Measurements from ENCODE around the gene GPR143. TPM values are rescaled to one million over a fixed set of nuclear protein-coding genes. Genes with fewer than 3 reads are reported as not detected.

The GPR143 gene
- total and polyA plus RNA-seq, 3 donors from 2014 or later, result 1.7 to 2.7 (median 2.5) TPM

DNA sequence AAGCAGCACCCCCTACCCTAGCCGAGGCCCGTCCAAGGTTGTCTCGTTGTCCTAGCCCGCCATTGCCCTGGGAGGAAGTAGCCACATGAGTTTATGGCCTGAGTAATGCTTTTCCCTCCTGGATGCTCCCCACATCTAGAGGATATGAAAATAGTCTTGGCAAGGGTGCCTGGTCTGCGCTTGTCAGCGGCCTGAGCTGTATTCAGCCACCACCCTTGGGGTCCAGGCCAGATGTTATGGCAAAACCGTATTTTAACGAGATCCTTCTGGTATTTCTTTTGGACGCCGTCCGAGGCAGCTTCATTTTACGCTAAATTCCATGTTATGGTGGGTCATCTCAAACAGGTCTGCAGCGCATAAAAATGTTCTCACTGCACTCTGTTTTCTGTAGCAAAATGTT is 89.3 kb downstream of the GPR143 start:
- no peak for DNase-seq
- TF ChIP-seq, protein P1, sequence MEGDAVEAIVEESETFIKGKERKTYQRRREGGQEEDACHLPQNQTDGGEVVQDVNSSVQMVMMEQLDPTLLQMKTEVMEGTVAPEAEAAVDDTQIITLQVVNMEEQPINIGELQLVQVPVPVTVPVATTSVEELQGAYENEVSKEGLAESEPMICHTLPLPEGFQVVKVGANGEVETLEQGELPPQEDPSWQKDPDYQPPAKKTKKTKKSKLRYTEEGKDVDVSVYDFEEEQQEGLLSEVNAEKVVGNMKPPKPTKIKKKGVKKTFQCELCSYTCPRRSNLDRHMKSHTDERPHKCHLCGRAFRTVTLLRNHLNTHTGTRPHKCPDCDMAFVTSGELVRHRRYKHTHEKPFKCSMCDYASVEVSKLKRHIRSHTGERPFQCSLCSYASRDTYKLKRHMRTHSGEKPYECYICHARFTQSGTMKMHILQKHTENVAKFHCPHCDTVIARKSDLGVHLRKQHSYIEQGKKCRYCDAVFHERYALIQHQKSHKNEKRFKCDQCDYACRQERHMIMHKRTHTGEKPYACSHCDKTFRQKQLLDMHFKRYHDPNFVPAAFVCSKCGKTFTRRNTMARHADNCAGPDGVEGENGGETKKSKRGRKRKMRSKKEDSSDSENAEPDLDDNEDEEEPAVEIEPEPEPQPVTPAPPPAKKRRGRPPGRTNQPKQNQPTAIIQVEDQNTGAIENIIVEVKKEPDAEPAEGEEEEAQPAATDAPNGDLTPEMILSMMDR (IDR thresholded peaks at IDR 0.05), result no peak
- TF ChIP-seq POLR2A (IDR thresholded peaks at IDR 0.05), result no peak
- no peak overlapping the region for H3K27ac ChIP-seq

More for the DNA sequence above, 89.3 kb downstream of the GPR143 start:
- WGBS, 2 donors, result 66 to 69% methylated on average over 8 to 13 of the region's 13 CpGs
- intact Hi-C loops (cut with DNase I; ENCODE audit: low total_unique reads), result no loop called here
- no peaks in the 10 kb centered on the region for H3K27me3 ChIP-seq
- H3K9me3 ChIP-seq, result no peaks in the 10 kb centered on the region
- H3K4me3 ChIP-seq, result no peak overlapping the region
- H3K4me1 ChIP-seq, result no peaks in the 10 kb centered on the region
- H3K36me3 ChIP-seq (ENCODE audit: low read depth, missing control alignments), result no peaks in the 10 kb centered on the region

Other genes with a start within 250 kb of the GPR143 start
- gene SHROOM2, start 20.6 kb upstream of the GPR143 start, total RNA-seq, result 10 to 100 TPM; 22.1 to 46.0 TPM
- gene SHROOM2, start 20.6 kb upstream of the GPR143 start, polyA plus RNA-seq (ENCODE audit: insufficient read depth, low read depth, low replicate concordance), result 8.2 TPM
- 1 to 10 TPM; 1.2 to 4.3 TPM for gene CLDN34, start 201.5 kb upstream of the GPR143 start, total RNA-seq
- 3.0 TPM for gene CLDN34, start 201.5 kb upstream of the GPR143 start, polyA plus RNA-seq (ENCODE audit: insufficient read depth, low read depth, low replicate concordance)